Upper lobe of left lung (tissue), 4 donors: ENCODE data around the gene KDM4B.

Experiments used
- CTCF ChIP-seq, 6 experiments: fragments of 450-650 bp in 4 of 6; fragments of 200-600 bp in 2 of 6; sonication (generic) in 2 of 6; IDR thresholded peaks; one replicate each; pipeline ENCODE4 v1.5.1; 2016 to 2019; ENCODE audit warnings: antibody characterized with exemption in 6 of 6
- EP300 ChIP-seq, 4 donors: sonication (generic); formaldehyde crosslinking; IDR thresholded peaks; one replicate each; pipeline ENCODE4 v1.5.1; 2017; ENCODE audit warnings: antibody characterized with exemption in 4 of 4, control low read depth in 2 of 4
- POLR2A ChIP-seq, 4 donors: fragments of 450-650 bp; IDR thresholded peaks; one replicate each; pipeline ENCODE4 v1.5.1; 2016 to 2017; ENCODE audit warnings: antibody characterized with exemption in 4 of 4, mild to moderate bottlenecking in 2 of 4
- POLR2AphosphoS5 ChIP-seq, 2 donors: sonication (generic); formaldehyde crosslinking; IDR thresholded peaks; one replicate each; pipeline ENCODE4 v1.5.1; 2017; ENCODE audit warnings: antibody characterized with exemption in 2 of 2

DNA sequence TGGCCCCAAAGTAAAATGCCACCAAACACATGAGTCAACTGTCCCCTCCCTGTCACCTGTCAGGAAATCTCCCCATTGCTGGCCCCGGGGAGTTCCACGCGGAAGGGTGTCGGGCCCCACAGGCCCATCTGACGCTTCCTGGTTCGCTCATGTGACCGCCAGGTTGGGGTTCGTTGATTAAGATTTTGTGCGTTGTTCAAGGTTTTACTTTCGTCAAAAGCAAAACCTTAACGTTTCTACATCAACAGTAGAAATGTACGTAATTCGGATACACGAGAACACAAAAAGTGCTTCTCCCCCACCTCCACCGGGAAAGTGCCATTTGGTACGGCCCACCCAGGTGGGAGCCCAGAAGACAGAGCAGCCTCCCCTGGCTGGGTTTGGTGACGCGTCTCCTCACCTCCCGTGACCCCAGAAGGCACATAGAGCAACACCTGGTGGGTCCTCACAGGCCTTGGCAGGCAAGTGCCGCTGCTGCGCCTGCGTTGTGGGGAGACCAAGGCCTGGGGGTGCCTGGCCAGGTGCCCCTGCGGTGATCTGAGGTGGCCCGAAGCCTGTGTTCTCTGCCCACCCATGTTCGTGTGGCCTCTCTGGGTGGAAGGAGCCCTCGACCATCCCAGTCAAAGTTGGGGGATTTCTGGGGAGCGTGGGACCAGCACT lies 161.6 kb downstream of the KDM4B start:
- TF ChIP-seq CTCF (IDR thresholded peaks at IDR 0.05) (no peak), POLR2A (IDR thresholded peaks at IDR 0.05) (no peak), EP300 (IDR thresholded peaks at IDR 0.05) (no peak), POLR2AphosphoS5 (IDR thresholded peaks at IDR 0.05) (no peak)
